ENCODE results near the gene MINDY4.

MINDY4 gene

GRCh38 chr7:30840141-30841024, 69.2 kb downstream of the MINDY4 start:
- TF ChIP-seq JUND (IDR thresholded peaks at IDR 0.05; ENCODE audit: low read depth), result no peak

GRCh38 chr7:30841025-30841735, 70.0 kb downstream of the MINDY4 start:
- no peak for TF ChIP-seq JUND (IDR thresholded peaks at IDR 0.05; ENCODE audit: low read depth)
- DNase-seq (ENCODE audit: low read depth in 1 of 2, low spot score in 1 of 2), result no peak
- in situ Hi-C loops (cut with HindIII; ENCODE audit: low pct_unique_long_range_greater_than_20kb, low sequenced_read_pairs), result no loop called here

More at GRCh38 chr7:30840141-30841024, 69.2 kb downstream of the MINDY4 start:
- in situ Hi-C loops (cut with HindIII; ENCODE audit: low pct_unique_long_range_greater_than_20kb, low sequenced_read_pairs), result no loop called here
- no peak for DNase-seq (ENCODE audit: low read depth in 1 of 2, low spot score in 1 of 2)

GRCh38 chr7:30841801-30842541, 70.8 kb downstream of the MINDY4 start:
- in situ Hi-C loops (cut with HindIII; ENCODE audit: low pct_unique_long_range_greater_than_20kb, low sequenced_read_pairs), result no loop called here
- TF ChIP-seq JUND (IDR thresholded peaks at IDR 0.05; ENCODE audit: low read depth), result no peak

GRCh38 chr7:30842542-30843451, 71.6 kb downstream of the MINDY4 start:
- in situ Hi-C loops (cut with HindIII; ENCODE audit: low pct_unique_long_range_greater_than_20kb, low sequenced_read_pairs), result no loop called here
- no peak for DNase-seq (ENCODE audit: low read depth in 1 of 2, low spot score in 1 of 2)
- TF ChIP-seq JUND (IDR thresholded peaks at IDR 0.05; ENCODE audit: low read depth), result no peak

More at GRCh38 chr7:30841801-30842541, 70.8 kb downstream of the MINDY4 start:
- no peak for DNase-seq (ENCODE audit: low read depth in 1 of 2, low spot score in 1 of 2)

GRCh38 chr7:30843741-30844482, 72.7 kb downstream of the MINDY4 start:
- in situ Hi-C loops (cut with HindIII; ENCODE audit: low pct_unique_long_range_greater_than_20kb, low sequenced_read_pairs), result no loop called here
- TF ChIP-seq JUND (IDR thresholded peaks at IDR 0.05; ENCODE audit: low read depth), result no peak
- no peak for DNase-seq (ENCODE audit: low read depth in 1 of 2, low spot score in 1 of 2)

GRCh38 chr7:30844483-30844874, 73.3 kb downstream of the MINDY4 start:
- in situ Hi-C loops (cut with HindIII; ENCODE audit: low pct_unique_long_range_greater_than_20kb, low sequenced_read_pairs), result no loop called here
- no peak for DNase-seq (ENCODE audit: low read depth in 1 of 2, low spot score in 1 of 2)
- TF ChIP-seq JUND (IDR thresholded peaks at IDR 0.05; ENCODE audit: low read depth), result no peak

- no peak for DNase-seq (ENCODE audit: low read depth in 1 of 2, low spot score in 1 of 2)
- in situ Hi-C loops (cut with HindIII; ENCODE audit: low pct_unique_long_range_greater_than_20kb, low sequenced_read_pairs), result no loop called here
- TF ChIP-seq JUND (IDR thresholded peaks at IDR 0.05; ENCODE audit: low read depth), result no peak
Measured at GRCh38 chr7:30844916-30845315, 73.7 kb downstream of the MINDY4 start.

GRCh38 chr7:30845426-30846135, 74.4 kb downstream of the MINDY4 start:
- no peak for DNase-seq (ENCODE audit: low read depth in 1 of 2, low spot score in 1 of 2)
- in situ Hi-C loops (cut with HindIII; ENCODE audit: low pct_unique_long_range_greater_than_20kb, low sequenced_read_pairs), result no loop called here
- no peak for TF ChIP-seq JUND (IDR thresholded peaks at IDR 0.05; ENCODE audit: low read depth)

GRCh38 chr7:30846378-30846777, 75.2 kb downstream of the MINDY4 start:
- TF ChIP-seq JUND (IDR thresholded peaks at IDR 0.05; ENCODE audit: low read depth), result no peak
- in situ Hi-C loops (cut with HindIII; ENCODE audit: low pct_unique_long_range_greater_than_20kb, low sequenced_read_pairs), result no loop called here
- peak in 1 of 2 experiments; percentile 26 for DNase-seq (ENCODE audit: low read depth in 1 of 2, low spot score in 1 of 2)

GRCh38 chr7:30848121-30848855, 77.1 kb downstream of the MINDY4 start:
- no peak for DNase-seq (ENCODE audit: low read depth in 1 of 2, low spot score in 1 of 2)
- in situ Hi-C loops (cut with HindIII; ENCODE audit: low pct_unique_long_range_greater_than_20kb, low sequenced_read_pairs), result no loop called here
- no peak for TF ChIP-seq JUND (IDR thresholded peaks at IDR 0.05; ENCODE audit: low read depth)

All from T47D (cell line).